CD4-positive, alpha-beta T cell treated with Interleukin-6 at 100 ng/mL for 8 hours (primary cell): ENCODE data around the gene SLC38A8.

Source experiments
- DNase-seq: peaks from one replicate; pipeline ENCODE4 v3.0.0-alpha.2; 2020; ENCODE audit warnings: mixed read lengths, low spot score

Gene SLC38A8

GRCh38 chr16:84048871-84049270 is 6.3 kb upstream of the SLC38A8 start:
- no peak for DNase-seq

DNA sequence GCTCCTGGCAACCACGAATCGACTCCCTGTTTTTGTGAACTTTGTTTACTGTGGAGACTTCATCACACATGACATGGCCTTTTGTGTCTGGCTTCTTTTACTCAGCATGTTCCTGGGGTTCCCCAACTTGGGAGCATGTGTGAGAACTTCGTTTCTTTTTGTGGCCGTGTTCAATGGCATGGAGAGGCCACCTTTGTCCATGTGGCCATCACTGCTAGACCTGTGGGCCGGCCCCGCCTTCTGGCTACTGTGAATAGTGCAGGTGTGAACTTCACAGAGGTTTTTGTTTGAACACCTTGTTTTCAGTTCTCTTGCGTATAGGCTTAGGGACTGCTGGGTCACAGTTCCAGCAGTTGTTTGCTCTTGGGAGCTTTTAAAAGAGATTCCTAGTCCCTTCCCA is 5.7 kb upstream of the SLC38A8 start:
- DNase-seq = no peak

GRCh38 chr16:84047626-84048025 is 5.0 kb upstream of the SLC38A8 start:
- DNase-seq = no peak

DNA sequence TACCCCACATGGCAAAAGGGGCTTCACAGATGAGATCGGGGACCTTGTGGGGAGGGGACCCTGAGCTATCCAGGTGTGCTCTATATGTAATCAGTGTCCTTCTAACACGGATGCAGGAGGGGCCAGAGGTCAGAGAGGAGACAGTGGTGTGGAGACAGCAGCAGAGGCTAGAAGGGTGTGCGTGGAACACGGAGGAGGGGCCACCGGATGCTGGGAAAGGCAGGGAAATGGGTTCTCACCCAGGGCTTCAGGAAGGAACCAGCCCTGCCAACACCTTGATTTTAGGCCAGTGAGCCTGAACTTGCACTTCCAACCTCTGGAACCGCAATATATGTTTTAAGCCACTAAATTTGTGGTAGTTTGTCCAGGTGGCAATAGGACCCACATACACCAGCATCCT is 4.6 kb upstream of the SLC38A8 start:
- no peak for DNase-seq

GRCh38 chr16:84045818-84046470 is 3.3 kb upstream of the SLC38A8 start:
- DNase-seq = no peak

DNA sequence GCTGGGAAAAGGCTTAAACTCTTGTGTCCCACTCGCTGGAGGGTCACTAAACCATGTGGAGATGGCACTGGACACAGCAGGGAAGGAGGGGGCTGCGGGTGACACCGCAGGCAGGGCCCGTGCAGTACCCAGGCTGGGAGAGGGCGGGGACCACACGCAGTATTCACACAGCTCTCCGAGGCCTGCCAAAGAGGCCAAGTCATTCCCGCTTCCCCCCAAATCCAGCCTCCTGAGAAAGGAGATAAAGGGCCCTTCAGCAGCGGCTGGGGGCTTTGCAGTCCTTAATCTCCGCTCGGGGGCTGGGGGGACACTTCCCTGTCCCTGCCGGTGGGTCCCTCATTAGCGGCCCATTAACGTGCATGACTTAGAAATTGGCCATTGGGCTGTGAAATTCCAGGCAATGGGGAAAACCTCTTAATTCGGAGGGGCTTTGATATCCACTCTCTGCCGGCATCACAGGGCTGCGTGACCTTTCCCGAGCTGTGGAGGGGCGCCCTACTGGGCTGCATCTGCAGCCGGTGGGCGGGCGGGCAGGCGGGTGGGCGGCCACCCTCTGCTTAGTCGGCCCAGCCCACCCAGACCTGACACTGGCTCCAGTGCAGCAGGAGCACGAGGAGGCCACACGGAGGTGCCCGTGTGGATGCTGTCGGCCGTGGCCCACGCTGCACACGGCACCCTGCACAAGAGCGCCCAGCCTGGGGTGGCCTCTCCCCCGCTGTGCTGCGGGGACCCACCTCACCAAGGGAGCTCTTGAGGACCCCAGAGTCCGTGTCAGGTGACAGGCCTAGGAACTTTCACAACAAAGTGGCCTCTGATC is 2.6 kb upstream of the SLC38A8 start:
- DNase-seq = no peak

DNA sequence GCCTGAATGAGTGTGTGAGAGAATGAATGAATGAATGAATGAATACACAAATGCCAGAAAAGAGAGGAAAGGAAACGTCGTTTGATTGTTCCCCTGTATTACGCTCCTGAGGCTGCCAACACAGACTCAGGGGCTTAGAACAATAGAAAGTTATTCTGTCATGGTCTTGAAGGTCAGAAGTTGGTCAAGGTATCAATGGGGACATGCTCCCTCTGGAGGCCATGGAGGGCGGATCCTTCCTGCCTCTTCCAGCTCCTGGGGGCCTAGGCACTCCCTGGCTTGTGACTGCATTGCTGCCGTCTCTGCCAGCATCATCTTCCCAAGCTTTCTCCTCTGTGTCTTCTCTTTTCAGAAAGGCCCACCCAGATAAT is 1.5 kb upstream of the SLC38A8 start:
- no peak for DNase-seq

GRCh38 chr16:84043486-84044117 is 1.0 kb upstream of the SLC38A8 start:
- no peak for DNase-seq

DNA sequence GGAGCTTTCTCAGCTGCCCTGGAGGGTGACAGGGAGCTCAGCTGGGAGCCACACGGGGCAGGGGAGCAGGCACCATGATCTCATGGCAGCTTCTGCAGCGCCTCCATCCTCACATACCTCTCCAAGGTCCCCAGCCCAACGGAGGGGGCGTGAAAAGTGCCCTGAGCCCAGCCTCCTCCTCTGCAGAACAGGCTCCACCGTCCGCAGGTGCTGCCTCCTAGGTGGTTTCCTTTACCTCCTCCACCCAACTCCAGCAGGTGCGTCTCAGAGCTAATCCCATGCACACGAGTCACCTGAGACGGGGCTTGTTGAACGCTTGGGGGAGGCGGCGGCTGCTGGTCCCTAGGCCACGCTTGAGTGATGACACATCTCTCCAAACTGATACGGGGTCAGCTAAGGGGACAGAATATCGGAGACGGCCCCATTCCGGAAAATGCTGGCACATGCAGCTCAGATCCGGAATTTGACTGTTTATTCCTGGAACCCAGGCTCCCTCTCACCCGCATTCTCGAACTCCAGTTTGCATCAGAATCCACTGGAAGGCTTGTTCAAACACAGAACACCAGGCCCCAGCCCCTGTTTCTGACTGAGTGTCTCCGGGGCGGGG is 387 bp upstream of the SLC38A8 start:
- no peak for DNase-seq

DNA sequence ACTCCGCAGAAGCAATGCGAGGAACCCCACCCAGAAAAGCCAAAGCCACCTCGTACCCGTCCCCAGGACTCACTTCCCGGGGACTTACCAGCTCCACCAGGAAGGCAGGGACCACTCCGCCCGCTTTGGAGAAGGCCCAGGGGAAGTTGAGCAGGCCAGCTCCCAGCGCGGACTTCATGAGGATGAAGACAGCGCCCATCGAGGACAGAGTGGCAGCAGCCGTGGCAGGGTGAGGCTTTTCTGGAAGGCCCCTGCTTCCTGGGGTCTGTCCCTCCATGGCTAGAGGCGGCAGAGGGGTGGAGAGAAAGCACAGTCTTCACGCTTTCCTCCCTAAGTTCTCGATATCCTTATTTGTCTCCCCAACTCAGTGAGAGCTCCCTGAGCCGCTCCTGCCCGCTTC is 714 bp downstream of the SLC38A8 start:
- no peak for DNase-seq

DNA sequence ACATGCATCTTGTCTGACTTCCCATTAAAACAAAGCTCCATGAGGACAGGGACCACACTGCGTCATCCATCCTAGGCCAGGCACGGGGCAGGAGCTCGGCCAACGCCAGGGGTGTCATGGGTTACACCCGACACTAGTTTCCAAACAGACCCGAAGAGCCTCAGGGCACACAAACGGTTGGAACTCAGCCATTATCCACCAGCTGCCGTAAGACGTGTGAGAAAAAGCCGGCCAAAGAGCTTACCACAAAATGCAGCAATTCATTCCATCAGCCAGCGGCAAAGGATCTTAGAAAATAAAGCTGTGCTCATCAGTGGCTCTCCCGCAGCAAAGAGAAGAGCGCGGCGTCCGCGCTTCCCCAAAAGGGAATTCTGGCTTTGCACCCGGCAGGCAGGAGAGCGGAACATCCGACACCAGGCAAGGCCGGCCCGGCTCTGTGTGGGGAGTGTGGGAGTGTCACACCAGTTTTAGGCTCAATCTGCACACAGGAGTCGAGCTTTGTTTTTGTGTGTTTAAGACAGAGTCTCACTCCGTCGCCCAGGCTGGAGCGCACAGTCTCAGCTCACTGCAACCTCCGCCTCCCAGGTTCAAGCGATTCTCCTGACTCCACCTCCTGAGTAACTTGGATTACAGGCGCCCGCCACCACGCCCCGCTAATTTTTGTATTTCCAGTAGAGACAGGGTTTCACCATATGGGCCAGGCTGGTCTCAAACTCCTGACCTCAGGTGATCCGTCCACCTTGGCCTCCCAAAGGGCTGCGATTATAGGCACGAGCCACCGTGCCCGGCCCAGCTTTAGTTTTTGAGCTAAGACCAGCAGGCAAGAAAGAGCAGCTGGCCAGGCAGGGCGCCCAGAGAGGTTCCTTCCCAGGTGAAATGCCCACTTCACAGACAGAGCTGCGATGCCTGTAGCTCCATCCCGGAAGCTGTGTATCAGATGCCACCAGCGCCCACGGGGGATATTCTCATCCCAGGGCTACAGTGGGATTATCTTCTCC is 1.5 kb downstream of the SLC38A8 start:
- no peak for DNase-seq

DNA sequence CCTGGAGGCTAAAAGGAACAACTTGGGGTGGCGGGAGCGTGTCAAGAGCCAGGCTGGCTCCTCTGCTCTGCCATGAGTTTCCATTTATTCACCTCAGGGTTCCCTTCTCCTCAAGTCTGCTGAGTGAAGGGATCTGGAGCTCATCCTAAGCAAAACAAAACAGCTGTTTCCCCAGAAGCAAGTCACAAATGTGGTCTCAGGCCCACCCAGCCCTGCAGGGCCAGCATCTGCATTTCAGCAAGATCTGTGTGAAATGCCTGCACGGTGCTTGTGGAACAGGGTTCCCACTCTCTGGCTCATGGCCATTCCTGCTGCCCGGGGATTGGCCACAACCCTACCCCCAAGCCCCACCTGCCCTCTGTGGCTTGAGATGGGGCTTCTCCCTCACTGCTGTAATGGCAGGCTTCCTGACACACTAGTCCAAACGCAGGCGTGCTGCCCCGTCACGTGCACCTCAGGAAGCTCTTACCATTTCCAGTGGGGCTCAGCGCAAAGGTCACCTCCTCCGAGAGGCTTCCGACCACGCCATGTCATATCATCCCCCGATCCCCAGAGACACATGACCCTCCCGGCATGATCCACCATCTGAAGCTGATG is 2.3 kb downstream of the SLC38A8 start:
- no peak for DNase-seq

GRCh38 chr16:84039696-84040095 is 2.9 kb downstream of the SLC38A8 start:
- DNase-seq = no peak

DNA sequence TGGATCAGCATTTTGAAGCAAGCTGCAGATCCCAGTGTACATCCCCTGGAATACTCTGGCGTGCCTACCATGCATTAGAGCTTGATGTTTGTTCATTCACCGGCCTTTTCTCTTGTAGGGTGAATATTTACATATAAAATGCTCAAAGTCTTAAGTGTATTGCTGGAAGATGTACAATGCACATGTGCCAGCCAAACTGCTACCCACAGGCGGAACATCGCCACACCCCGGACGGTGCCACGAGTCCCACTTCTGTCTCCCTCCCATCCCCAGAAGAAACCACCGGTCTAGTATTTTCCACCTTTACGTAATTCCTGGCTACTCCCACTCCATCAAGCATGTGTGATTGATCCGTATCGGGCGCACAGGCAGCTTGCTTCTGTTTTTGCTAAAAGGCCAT is 4.1 kb downstream of the SLC38A8 start:
- DNase-seq = no peak

DNA sequence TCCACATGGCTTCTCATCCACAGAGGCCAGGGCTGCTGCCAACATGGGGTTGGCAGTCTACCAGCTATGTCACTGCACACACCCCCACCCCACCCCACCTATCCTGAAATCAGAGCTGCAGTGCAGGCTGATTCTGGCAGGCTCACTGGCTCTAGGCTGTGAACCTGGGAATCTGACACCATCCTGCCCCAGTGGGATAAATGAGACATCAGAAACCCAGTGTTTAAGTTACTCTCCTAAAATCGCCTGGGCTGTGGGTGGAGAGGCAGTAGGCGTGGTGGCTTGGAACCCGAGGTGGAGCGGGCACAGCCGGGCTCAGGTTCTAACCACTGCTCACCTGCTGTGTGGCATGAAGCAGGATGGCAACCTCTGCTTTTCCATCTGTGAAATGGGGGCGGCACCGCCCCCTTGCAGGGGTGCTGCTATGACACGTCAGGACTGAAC is 5.6 kb downstream of the SLC38A8 start:
- no peak for DNase-seq

DNA sequence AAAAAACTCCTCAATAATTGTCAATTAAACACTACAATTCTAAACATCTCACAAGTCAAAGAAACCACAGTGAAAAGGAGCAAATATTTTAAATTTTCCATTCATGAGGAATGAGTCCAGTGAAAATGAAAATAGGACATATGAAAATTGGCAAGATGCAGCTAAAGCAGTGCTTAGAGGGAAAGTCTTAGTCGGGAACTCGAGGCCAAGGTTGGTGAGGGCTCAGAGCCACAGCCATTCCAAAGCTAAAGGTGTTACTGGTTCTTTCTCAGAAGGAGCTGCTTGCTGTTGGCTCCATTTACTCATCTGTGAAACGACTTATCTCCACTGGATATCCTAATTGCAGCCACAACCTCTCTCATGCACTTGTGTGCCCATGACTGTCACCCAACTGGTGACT is 6.5 kb downstream of the SLC38A8 start:
- DNase-seq = no peak

- no peak for DNase-seq
These were observed 8.1 kb downstream of the SLC38A8 start for GRCh38 chr16:84034516-84034915.

DNA sequence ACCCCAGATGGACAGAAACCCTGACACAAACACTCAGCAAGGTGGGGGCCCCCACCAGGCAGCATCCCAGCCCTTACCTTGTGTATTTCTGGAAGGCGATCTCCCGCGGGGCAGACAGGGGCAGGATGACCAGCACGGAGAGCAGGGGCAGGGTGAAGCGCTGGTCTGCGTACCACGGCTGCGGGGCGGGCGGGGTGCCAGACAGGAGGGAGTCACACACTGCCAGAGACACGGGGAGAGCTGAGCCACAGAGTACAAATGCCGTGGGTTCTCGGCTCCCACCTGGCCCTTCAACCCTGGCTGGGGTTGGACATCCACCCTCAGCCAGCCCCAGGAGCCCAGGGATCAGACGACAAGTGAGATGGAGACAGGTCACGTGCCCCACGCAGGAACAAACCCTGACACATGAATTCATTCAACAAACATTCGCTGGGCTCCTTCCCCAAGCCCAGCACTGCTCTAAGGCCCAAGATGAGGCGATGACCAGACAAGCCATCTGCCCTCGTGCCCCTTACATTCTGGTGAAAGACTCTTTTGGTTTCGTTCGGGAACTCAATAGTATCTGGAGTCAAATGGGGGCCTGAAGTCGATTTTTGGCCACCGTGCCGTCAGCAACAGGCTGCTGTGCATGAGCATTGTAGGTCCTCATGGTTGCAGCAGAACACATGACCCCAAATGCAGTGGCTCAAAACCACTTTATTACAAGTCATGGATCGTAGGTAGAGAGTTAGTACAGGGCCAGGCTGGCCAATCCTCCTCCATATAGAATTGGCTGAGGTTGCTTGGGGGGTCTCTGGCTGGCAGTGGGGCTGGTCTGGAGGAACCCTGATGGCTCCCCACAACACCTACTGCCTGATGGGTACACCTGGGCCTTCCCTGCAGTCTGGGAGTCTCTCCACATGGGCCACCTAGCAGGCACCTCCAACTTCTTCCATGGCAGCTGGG is 9.1 kb downstream of the SLC38A8 start:
- DNase-seq = no peak

DNA sequence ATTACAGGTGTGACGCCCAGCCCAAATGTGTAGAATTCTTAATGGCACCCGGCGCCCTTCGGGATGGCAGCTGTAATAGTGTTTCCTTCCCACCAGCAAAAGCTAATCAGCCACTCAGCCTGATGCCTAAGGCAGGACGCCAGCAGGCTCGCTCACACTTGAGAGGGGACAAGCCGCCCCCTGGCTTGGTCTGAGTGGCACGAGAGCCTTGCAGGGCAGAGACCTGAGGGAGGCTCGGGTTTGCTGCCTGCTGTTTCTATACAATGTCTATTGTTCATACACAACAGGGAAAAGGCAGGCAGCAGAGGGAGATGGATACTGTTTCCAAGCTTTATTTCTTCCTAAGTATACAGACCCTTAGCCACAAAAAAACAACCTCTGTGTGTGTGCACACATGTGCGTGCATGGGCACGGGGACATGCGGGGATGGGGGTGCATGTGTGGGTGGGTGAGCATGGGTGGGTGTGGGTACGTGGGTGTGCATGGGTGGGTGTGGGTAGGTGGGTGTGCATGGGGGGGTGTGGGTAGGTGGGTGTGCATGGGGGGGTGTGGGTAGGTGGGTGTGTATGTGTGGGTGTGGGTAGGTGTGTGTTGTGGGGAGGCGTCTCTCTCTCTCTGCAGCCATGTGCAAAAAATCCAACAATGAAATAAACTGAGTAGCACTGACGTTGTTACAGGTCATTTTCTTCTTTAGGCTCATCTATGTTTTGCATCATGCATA is 10.0 kb downstream of the SLC38A8 start:
- DNase-seq = no peak
